HG03108 (cell line): Measurements from ENCODE around the gene KRAS.

Experiments
- ATAC-seq: cut with Tn5 transposase; IDR thresholded peaks from one replicate; pipeline ENCODE4 v1.9.1; 2021; ENCODE audit warnings: moderate library complexity; ENCODE audit not compliant: unreplicated experiment

The KRAS gene

DNA sequence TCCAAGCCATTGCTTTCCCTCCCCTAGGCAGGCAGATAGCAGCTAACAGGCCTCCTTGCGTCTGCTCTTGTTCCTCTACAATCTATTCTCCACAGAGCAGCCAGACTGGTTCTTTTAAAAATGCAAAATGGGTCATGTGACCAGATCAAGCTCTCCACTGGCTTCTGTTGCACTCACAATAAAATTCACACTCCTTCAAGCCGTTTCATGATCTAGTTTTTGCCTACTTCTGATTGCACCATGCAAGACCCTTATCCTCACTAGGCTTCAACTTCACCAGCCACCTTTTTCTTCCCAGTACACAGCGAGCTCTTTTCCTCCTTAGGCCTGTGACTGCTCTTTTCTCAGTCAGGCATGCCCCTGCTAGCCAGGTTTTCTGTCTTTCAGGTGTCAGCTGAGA lies 6.1 kb upstream of the KRAS start:
- ATAC-seq: no peak

DNA sequence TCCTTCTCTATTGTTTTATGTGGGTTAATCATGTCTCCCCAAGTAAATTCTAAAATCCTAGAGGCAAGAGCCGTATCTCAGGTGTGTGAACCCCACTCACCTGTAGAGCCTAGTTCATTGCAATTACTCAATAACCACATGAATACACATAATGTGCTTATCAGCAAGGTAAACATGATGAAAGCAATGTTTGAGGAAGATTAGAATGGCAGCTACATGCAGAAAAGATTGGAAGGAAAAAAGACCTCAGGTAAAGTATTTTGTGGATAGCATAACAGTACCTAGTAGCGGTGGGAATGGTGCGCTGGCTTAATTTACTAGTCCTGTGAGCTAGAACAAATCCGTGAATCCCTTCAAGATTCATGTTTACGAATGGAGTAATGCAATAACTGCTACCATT lies 5.3 kb upstream of the KRAS start:
- no peak for ATAC-seq

DNA sequence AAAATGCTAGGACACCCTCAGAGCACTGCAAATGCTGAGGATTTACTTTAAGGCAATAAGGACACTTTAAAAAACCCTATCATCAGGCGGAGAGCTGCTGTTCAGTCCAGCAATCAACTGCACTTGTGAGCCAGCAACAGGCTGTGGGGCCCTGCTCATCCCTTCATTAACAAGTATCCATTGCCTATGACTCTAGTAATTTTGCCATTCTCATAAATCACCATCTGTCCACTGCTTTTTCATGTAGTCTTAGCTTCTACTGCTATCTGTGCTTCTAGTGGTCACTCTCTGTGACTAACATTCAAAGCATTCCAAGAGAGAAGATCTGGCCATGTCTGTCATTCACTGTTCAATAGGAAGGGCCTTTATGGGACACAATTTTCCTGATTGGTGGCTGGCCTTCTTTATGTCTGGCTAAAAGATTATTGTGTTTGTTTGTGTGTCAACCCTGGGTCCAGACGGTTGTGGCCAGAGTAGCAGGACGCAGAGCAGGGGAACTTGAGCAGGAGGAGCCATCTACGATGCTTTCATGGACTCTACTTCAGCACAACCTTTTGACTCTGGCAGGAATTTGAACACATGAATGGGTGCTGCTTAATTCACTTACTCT lies 3.6 kb upstream of the KRAS start:
- no peak for ATAC-seq

DNA sequence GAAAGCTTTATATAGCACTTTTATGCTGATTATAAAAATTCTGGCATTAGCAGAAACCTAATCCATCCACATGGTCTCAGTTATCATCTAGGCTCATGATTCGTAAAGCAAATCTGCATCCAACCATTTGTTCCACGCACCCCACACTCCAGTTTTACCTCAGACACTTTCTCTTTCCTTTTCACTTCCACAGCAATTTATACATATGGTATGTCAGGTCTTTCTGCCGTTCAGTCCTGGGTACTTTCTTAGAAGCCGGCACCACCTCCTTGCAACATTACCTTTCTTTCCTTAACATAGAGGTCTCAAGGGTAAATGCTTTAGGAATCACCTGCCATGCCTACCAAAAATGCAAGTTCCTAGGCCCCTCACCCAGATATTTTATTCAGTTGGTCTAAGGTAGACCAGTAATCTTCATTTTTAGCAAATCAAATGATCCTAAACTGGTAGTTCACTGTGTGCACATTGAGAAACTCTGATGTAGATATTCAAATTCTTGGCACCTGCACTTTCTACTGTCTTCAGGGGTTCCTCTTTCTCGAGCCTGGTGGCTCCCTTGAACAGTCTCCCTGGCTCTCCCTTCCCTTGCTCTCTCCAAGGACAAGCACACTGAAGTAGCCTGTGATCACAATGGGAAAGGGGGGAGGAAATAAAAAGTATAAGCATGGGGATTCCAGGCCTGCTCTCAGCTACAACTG lies 2.8 kb upstream of the KRAS start:
- no peak for ATAC-seq

DNA sequence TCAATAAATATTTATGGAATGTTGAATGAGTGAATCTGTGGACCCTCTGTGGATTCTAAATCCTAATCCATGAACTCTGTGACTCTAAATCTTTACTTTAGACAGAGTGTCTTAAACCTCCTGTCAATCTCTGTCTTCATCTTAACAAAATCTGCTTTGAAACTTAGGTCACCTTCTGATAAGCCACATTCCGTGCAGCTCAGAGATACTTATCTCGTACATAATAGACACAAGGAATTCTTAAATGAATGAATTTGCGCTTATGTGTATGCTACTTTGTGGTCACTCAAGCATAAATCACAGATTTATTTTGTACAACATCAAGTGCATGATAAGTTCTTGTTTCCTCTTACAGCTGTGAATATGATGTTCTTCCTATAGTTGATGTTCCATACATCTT lies 2.2 kb upstream of the KRAS start:
- no peak for ATAC-seq

DNA sequence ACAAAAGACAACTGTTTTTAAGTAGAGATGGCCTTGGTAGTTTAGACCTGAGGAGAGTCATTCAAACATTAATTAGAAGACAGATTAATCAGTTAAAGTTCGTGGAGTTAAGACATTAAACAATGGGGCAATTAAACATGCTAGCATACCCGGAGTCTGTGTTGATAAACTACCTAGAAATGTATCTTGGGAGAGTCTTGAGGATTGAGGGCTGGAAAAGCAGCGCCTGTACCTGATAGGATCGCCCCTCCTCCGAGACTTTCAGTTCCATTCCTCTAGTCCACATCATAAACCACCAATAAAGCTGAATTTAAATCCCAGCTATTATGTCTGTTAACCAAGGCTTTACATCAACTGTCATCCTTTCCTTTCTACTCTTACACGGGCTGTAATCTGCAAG lies 1.0 kb upstream of the KRAS start:
- ATAC-seq: no peak

DNA sequence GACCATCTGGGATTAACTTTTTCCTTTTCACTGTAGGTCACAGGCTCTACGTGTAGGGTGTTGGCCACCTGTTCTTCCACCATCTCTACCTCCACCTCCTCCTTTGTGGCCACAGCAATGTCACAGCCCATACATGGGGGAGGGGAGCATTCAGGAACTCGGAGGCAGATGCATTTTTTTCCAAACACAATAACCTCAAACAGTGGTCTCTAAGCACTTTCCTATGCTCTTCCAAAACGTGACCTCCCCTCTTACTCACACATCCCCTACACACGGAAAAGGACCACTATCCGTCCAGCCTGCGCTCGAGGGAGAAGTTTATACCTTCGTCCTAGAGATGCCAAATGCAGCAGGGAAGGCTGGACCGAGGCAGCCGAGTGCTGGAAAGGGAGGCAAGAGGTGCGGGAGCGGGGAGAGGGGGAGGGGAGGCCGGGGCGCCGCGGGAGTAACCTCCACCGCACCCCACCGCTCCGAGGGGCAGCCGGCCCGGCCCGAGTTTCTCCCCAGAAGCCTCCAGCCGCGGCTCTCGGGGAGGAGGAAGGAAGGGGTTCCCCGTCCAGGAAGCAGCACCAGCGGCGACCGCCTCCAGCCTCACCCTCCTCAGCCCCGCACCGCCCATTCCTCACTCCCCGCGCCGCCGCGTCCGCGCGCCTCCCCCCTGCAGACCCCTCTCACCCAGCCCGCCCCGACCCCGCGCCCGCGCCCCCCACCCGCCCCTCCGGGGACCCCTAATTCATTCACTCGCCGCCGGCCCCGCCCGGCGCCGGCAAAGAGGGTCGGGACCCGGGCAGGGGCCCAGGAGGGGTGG lies 594 bp downstream of the KRAS start:
- ATAC-seq: peak; percentile 22

DNA sequence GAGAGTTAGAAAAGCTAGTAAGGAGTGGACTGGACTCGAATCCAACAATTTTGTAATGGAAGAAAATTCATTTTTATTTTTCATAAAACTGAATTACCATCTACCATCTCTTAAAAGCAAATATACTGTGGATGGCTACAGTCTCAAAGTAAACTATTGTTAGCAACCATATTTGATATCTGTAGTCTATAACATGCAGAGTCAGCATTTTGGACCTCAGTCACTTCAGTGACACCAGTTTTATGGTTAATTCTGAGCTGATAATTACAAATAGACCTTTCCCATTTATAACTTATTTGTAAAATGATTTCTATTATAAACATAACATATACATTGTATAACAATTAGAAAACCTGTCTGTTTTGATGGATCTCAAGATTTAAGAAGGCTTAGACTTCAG lies 2.0 kb downstream of the KRAS start:
- no peak for ATAC-seq

DNA sequence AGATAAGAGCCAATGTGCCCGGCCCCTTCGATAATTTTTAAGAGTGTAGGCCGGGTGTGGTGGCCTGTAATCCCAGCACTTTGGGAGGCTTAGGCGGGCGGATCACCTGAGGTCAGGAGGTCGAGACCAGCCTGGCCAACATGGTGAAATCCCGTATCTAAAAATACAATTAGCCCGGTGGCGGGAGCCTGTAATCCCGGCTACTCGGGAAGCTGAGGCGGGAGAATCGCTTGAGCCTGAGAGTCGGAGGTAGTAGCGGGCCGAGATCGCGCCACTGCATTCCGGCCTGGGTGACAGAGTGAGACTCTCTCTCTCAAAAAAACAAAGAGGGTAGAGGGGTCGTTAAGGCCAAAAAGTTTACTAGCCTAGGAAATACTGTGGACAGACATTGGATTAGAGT lies 2.6 kb downstream of the KRAS start:
- no peak for ATAC-seq

DNA sequence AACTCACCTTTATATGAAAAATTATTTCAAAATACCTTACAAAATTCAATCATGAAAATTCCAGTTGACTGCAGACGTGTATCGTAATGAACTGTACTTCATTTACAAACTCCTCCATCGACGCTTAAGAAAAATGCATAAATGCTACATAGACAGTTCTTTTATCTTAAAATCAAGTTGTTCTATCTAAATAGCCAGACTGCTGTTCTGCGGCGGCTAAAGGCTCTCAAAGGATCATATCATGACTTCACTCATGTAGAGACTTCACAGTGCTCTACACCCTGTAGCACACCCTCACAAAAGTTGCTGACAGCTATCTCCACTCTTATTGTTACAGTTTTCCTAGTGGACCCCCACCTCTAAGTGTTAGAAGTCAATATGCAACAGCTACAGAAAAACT lies 5.2 kb downstream of the KRAS start:
- ATAC-seq: no peak

DNA sequence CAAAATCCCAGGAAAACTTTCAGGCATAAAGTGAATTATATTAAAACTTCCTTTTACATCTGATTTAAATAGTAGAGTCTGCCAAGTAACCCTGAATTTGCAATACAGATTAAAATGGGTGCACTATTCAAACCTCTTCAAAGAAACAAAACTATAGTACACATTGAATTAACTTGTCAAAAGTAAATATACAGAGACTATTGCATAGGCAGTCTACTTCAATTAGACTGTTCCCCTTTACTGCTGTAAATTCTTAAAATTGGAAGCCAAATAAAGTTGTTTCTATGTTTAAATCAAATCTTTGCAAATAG lies 7.1 kb downstream of the KRAS start:
- ATAC-seq: no peak

DNA sequence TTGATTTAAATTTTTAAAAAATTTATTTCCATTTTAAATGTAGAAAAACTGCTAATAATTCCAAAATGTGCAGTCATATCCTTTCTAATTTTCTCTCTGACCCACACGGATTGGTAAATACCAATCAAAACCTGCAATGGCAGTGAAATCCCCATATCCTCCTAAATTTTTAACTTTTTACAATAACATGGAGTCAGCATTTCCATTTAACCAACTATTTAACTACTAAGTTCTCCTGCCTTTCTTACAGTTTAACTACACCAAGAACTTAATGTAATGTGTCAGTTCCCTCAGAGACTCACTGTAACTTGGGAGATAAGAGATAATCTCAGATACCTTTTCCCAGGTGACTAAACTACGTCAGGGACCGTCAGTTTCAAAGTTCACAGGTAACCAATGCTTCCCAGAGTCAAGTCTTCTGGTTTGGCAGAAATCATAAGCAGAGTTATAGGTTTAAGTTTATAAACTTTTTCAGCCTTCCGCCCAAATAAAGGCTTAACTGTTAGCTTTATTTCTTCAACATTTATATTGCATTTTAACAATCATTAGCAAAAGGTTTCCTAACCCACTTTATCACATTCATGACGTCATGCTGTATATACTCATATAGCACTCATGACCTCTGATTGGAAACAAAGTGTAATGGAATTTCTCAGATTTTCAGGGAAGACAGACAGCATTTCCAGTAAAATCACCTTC lies 7.6 kb downstream of the KRAS start:
- ATAC-seq: no peak

DNA sequence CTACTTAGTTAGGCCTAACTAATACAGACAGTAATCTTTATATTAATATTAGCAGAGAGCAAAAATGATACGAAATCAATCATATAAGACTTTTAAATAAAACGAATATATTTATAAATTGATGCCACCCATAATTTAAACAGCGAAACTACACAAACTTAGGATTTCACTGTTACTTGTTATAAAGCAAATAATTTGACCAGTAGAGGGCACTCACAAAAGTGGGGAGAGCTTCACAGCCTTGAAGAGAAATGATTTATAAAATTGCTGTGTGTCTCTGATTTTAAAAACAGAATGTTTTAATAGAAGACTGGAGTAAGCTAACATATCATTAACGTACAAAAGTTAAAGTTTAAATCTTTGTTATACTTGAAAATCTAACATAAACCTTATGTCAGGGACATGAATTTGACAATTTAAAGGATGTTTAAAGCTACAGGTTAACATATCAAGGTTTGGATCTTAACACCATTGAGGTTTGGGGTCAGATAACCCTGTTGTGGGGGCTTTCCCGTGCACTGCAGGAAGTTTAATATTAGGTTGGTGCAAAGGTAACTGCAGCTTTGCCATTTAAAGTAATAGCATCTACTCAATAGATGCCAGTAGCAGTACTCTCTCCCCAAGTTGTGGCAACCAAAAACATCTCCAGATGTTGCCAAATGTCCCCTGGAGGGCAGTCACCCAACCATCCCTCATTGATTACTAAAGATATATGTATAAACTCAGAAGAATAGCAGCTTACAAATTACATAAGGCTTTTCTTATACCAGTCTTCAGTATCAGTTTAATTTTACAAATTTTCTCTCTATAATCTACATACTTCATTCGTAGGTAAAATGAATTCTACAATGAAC lies 9.3 kb downstream of the KRAS start:
- ATAC-seq: peak; percentile 68

DNA sequence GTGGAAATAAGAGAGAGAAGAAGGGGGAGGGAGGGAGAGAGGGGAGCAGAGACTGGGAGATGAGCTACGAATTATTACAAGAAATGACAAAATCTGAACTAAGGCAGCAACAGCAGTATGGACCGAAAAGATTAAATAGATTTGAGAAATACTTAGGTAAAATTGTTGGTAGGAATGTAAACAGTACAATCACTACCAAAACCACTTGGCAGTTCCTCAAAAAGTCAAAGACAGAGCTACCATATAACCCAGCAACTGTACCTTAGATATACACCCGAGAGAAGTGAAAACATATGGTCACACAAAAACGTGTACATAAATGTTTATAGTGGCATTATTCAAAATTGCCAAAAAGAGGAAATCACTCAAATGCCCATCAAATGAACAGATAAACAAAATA lies 14.1 kb downstream of the KRAS start:
- no peak for ATAC-seq

DNA sequence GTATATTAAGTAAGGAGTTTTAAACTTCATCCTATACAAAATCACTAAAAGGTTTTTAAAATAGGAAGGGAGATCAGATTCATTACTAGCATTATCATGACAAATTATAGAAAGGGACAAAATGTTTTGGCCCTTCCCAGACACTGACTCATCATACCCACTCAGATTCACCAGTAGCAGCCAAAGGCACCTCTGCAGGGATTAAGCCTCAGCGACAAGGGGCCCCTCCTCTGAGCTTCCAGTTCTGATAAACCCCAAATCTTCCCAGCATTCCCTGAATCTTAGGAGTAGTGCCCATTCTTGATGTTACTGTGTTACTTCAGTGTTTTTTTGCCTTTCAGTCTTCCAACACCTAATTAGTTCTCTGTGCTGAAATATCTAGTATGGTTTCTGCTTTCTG lies 14.5 kb downstream of the KRAS start:
- ATAC-seq: no peak

DNA sequence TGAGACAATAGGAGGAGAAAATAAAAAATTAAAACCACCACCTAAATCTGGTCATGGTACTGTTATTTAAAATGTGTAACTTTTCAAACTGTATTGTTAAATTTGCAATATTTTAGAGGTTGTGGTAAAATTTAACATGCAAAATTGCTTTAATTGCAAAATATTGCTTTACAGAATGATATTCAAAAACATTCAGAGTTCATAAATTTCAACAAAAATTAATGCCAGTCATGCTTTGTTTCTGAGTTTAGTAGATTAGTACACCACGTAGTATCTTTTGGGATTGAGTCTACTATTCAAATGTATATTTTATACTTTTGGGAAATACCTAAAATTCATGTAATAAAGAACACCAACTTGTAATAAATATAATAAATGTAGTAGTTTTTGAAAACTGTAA lies 37.4 kb downstream of the KRAS start:
- no peak for ATAC-seq

DNA sequence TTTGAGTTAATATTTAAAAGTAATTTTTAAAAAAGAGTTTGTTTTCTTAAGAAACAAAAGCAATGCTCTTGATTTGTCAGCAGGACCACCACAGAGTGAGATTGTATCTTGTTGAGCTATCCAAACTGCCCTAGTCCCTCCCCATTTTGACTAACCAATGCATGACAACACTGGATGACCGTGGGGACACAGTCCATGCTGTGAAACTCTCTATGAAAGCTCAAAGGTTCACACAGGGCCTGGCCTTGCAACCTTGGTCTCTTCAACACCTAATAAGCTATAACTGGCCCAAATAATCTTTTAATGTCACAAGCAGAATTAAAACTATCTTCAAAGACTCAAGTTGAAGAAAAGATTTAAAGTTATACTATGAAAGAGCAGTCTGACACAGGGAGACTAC lies 42.2 kb downstream of the KRAS start:
- no peak for ATAC-seq

DNA sequence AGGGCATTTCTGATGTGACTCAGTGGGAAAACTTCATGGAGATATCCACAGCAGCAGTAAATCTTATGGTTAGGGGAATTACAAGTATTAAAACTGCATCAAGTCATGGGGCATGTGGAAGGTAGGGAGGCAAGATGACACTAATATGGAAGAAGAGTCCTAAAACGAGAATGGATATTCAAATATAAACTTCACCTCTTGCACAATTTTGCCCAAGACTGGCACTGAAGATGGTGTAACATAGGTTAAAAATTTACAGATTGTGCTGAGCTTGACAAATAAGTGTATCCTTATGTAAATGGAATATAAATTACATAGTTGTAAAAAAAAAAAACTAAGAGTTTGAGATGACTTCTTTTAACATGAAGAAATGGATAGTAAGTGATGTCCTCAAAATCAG lies 42.9 kb downstream of the KRAS start:
- no peak for ATAC-seq

DNA sequence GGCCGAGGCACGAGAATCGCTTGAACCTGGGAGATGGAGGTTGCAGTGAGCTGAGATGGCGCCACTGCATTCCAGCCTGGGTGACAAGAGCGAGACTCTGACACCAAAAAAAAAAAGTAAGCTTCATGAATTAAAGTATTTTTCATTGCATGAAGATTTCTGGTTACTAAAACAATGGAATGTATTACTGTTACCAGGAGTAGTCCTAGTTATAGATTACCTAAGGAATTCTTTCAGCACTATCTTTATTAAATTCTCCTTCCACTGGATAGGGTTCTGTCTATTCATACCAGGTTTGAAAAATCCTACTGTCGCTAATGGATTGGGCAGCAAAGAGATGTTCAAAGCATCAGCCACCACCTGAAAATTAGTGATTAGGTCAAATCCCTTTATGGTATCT lies 43.3 kb downstream of the KRAS start:
- ATAC-seq: no peak

DNA sequence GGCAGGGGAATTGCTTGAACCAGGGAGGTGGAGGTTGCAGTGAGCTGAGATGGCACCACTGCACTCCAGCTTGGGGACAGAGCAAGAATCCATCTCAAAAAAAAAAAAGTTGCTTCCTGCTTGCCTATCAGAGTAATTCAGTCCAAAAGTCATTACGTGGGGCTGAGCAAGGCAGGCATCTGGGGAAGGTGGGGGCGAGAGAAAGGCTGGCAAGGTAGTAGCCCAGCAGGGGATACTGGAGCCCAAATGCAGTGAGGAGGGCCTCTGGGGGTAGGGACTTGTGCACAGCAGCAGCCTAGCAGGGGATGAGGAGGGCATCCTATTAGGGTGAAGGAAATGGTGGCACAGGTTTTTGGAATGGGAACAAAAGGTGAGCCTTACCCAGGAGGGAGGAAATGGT lies 48.6 kb downstream of the KRAS start:
- ATAC-seq: no peak

DNA sequence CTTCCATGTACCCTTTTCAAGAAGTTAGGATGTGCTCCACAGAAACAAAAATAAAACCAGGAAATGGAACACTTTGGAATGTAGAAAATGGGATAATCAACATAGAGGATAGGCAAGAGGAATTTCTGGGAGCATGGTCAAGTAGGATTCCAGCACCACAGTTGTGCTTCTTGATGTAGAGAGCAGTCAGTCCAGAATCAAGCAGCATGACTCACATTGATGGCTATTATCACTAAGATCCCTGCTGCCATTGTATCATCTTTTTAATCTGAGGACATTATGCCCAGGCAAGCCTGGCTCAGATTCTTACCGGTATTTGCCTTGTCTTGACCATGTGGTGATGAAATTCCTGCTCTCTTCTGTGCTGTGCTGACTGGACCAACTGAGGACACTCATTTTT lies 50.0 kb downstream of the KRAS start:
- ATAC-seq: no peak
